ENCODE measurements around the gene UBASH3B.

UBASH3B gene

DNA sequence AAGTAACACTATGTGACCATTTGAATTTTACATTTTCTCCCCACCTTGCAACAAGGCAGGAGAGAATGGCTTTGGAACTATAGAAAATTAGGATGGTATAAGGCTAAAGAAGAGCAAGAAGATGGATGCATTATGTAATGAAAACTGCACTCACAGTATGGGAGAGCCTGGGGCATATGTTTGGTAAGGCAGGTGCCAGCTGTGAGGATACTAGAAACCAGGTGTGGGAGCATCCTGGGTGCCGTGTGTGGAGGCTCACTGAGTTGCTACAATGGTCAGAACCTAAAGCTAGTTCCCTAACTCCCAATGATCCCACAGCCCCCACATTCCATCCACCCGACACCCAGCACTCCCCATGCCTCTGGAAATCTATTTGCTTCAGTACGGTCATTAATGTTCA lies 42.9 kb downstream of the UBASH3B start:
- Histone ChIP-seq H3K27me3 (no peaks in the 10 kb centered on the region), H3K9ac (peak overlapping the region; percentile 73 to 92 (median 86); a peak in 21 of 22 replicates), H4K20me1 (no peaks in the 10 kb centered on the region), H3K4me2 (peak overlapping the region; percentile 75 to 93 (median 85)), H3K4me3 (peak overlapping the region in 8 of 10 experiments; percentile 3 to 48 (median 19); a peak in 8 of 20 replicates), H3K9me3 (replicated peaks in 1 of 11) (peaks cover 0 to 9% (median 0%) of the 10 kb centered on the region in 11 experiments; a peak in 6 of 22 replicates), H3K36me3 (peaks cover 7 to 78% (median 49%) of the 10 kb centered on the region in 11 experiments; a peak in 19 of 22 replicates), H3K27ac (peak overlapping the region; percentile 78 to 99 (median 97)), H3K4me1 (peaks cover 97 to 100% (median 98%) of the 10 kb centered on the region in 10 experiments)
- TF ChIP-seq Cebpa-rat (IDR thresholded peaks at IDR 0.05) = no peak

DNA sequence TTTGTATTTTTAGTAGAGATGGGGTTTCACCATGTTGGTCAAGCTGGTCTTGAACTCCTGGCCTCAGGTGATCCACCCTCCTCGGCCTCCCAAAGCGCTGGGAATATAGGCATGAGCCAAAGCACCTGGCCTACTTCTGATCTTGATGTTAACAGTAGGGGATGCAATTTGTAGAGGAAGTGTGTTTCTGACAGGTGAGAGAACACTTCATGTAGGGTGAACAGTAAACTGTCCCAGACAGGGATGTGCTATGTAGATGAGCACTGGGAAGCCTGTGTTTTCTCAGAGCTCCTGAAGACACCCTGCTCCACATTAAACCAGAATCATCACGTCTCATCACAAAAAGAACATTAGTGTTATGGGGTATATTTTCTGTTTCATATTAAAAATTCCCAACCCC lies 45.1 kb downstream of the UBASH3B start:
- H3K27ac ChIP-seq = peak overlapping the region; percentile 29 to 99 (median 97); a peak in 20 of 22 replicates
- H3K27me3 ChIP-seq = no peaks in the 10 kb centered on the region
- H4K20me1 ChIP-seq = no peaks in the 10 kb centered on the region
- no peak for TF ChIP-seq Cebpa-rat (IDR thresholded peaks at IDR 0.05)
- H3K36me3 ChIP-seq = peaks cover 7 to 79% (median 50%) of the 10 kb centered on the region in 11 experiments; a peak in 20 of 22 replicates
- H3K4me1 ChIP-seq = peaks cover 97 to 99% (median 98%) of the 10 kb centered on the region in 10 experiments
- no peak overlapping the region for H3K4me3 ChIP-seq
- peak overlapping the region; percentile 24 to 93 (median 84) for H3K4me2 ChIP-seq
- peak overlapping the region in 9 of 11 experiments; percentile 9 to 90 (median 83); a peak in 16 of 22 replicates for H3K9ac ChIP-seq
- peaks cover 0 to 5% (median 0%) of the 10 kb centered on the region in 11 experiments; a peak in 2 of 22 replicates for H3K9me3 ChIP-seq (replicated peaks in 1 of 11)

DNA sequence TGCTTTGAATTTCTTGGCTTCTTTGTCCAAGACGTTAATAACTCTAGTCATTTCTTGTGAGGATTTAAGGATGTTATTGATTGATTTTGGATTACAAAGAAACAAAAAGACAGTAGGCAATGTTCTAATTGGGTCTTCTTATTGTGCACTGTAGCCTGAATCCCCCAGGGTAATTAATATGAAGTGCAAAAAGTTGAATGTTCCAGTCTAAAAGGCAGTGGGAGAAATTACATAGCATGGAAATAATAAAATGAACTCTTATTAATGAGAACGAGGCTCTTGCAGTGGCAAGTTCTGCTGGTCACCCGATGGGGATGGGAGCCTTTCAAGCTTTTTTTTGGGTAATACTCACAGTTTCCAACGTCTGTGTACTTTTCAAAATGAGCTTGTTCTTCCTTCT lies 45.6 kb downstream of the UBASH3B start:
- Histone ChIP-seq H3K9ac (peak overlapping the region in 9 of 11 experiments; percentile 9 to 90 (median 83); a peak in 16 of 22 replicates), H3K27me3 (no peaks in the 10 kb centered on the region), H3K36me3 (peaks cover 7 to 81% (median 54%) of the 10 kb centered on the region in 11 experiments; a peak in 20 of 22 replicates), H3K4me2 (peak overlapping the region; percentile 24 to 93 (median 84)), H3K27ac (peak overlapping the region; percentile 29 to 99 (median 97); a peak in 21 of 22 replicates), H3K4me1 (peaks cover 97 to 99% (median 98%) of the 10 kb centered on the region in 10 experiments), H4K20me1 (no peaks in the 10 kb centered on the region), H3K4me3 (no peak overlapping the region), H3K9me3 (replicated peaks in 1 of 11) (peaks cover 0 to 5% (median 0%) of the 10 kb centered on the region in 11 experiments; a peak in 2 of 22 replicates)
- TF ChIP-seq Cebpa-rat (IDR thresholded peaks at IDR 0.05) = no peak

DNA sequence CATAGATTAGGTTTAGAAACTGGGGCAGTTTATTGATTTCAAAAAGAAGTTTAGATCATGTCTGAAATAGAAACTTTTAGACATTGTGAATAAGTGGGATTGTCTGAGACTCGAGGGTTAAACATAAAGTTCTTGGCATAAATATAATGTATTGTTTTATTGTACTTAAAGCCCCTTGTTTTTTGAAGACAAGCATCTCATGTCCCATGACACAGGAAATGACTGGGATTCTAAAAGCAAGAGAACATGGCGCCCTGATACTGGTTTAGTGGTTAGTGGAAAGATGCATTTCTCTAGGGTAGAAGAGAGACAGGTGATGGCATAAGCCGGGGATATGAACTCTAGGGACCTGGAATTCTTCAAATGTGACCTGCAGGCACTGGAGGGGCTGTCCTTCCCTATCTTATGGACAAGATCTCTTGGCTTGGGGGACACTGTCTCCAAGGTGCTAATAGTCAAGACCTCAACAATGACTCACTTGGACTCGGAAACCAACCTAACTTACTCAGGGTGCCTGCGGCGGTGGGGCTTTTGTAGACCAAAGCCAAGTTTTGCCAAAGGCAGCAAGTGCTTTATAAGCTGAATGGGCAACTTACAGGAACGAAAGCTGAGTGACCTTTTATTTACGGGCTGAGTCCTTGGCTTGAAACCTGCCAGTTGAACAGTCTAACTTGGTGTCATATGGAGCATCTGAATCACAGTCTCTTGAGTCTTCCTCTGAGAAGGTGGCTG lies 48.2 kb downstream of the UBASH3B start:
- Histone ChIP-seq H3K9me3 (replicated peaks in 1 of 11) (peaks cover 0 to 5% (median 0%) of the 10 kb centered on the region in 11 experiments; a peak in 2 of 22 replicates), H3K27me3 (no peaks in the 10 kb centered on the region), H3K9ac (peak overlapping the region in 8 of 11 experiments; percentile 43 to 73 (median 56); a peak in 15 of 22 replicates), H3K4me2 (peak overlapping the region; percentile 24 to 93 (median 84)), H4K20me1 (no peaks in the 10 kb centered on the region), H3K4me1 (peaks cover 99 to 100% (median 100%) of the 10 kb centered on the region in 10 experiments), H3K36me3 (peaks cover 7 to 99% (median 73%) of the 10 kb centered on the region in 11 experiments; a peak in 20 of 22 replicates), H3K4me3 (no peak overlapping the region), H3K27ac (peak overlapping the region; percentile 35 to 99 (median 97); a peak in 20 of 22 replicates)
- no peak for TF ChIP-seq Cebpa-rat (IDR thresholded peaks at IDR 0.05)

DNA sequence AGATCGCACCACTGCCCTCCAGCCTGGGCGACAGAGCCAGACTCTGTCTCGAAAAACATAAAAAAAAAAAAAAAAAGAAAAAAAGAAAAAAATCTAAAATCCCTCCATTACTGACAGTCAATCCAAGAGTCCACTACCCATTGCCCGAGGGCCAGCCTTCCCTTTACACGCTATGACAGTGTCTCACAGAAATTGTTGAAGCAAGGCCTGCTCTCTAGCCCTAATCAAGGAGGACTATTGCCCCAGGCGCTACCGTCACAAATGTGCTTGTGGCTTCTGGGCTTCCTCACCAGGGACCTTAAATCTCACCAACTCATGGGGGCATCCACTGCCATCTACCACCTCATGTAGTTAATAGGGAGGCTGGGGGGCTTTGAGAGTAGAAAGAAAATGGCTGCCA lies 49.9 kb downstream of the UBASH3B start:
- H3K36me3 ChIP-seq = peaks cover 7 to 99% (median 65%) of the 10 kb centered on the region in 11 experiments; a peak in 19 of 22 replicates
- H4K20me1 ChIP-seq = no peaks in the 10 kb centered on the region
- H3K4me3 ChIP-seq = no peak overlapping the region
- TF ChIP-seq Cebpa-rat (IDR thresholded peaks at IDR 0.05) = no peak
- H3K27me3 ChIP-seq = no peaks in the 10 kb centered on the region
- H3K9ac ChIP-seq = peak overlapping the region in 10 of 11 experiments; percentile 4 to 73 (median 55); a peak in 17 of 22 replicates
- H3K4me2 ChIP-seq = peak overlapping the region; percentile 62 to 93 (median 85)
- peaks cover 99 to 100% (median 100%) of the 10 kb centered on the region in 10 experiments for H3K4me1 ChIP-seq
- peaks cover 0 to 5% (median 0%) of the 10 kb centered on the region in 11 experiments; a peak in 2 of 22 replicates for H3K9me3 ChIP-seq (replicated peaks in 1 of 11)
- peak overlapping the region; percentile 47 to 99 (median 97); a peak in 21 of 22 replicates for H3K27ac ChIP-seq

DNA sequence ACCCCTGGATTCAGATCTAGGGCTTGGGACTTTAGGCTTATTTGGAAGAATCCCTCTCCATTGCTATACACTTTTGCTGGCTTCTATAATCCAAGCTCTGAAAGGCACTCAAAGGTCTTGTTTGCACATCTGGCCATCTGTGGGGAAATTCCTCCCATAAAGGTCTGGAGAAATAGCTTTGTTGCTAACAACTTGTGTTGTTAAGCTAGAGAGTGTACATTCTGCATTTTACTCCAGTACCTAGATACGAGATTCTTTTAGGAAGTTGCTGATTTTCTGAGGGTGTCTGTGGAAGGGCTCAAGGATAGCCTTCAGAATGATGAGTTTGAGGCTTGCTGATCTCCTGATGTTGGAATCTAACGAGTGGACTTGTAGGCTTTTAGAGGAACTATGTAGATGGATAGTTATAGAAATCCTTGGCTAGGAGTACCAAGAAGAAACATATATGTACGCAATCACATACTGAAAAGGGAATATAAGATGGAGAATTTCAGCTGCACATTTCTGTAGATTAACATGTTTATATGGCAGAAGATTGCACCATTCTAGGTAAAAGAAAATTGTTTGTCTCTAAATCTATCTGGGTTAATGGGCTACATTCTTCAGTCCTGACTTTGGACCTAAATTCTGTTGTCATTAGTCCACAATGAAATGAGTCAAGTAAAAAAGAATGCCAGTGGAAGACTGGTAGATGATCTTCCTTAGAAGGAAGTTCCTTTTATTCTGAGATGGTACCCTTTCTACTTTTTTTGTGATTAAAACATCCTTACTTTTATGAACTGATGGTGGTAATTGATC lies 51.0 kb downstream of the UBASH3B start:
- H3K9me3 ChIP-seq (replicated peaks in 1 of 11) = peaks cover 0 to 5% (median 0%) of the 10 kb centered on the region in 11 experiments; a peak in 2 of 22 replicates
- peaks cover 99 to 100% (median 100%) of the 10 kb centered on the region in 10 experiments for H3K4me1 ChIP-seq
- peak overlapping the region in 7 of 11 experiments; percentile 4 to 73 (median 63); a peak in 11 of 22 replicates for H3K9ac ChIP-seq
- no peaks in the 10 kb centered on the region for H3K27me3 ChIP-seq
- H3K4me2 ChIP-seq = peak overlapping the region; percentile 62 to 93 (median 85)
- no peak overlapping the region for H3K4me3 ChIP-seq
- peak overlapping the region; percentile 47 to 99 (median 97); a peak in 21 of 22 replicates for H3K27ac ChIP-seq
- peaks cover 7 to 99% (median 59%) of the 10 kb centered on the region in 11 experiments; a peak in 19 of 22 replicates for H3K36me3 ChIP-seq
- no peak for TF ChIP-seq Cebpa-rat (IDR thresholded peaks at IDR 0.05)
- H4K20me1 ChIP-seq = no peaks in the 10 kb centered on the region

DNA sequence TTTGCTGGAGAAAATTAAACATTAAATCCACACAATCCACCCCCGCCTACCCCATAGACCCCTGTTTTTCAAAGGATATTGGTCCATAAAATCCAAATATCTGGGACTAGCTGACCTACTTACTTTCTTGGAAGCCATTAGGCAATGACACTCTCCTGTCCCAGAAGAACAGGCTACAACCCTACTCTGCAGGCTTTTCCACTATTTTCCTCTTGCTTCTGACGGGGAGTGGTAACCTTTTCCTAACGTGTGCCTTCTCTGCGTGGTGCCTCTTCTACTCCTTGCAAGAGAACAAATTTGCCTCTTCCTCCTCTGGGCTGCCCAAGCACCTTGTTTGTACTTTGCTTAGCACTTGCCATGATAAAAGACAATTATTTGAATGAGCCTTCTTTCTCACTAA lies 51.6 kb downstream of the UBASH3B start:
- Histone ChIP-seq H3K27ac (peak overlapping the region in 10 of 11 experiments; percentile 65 to 99 (median 98); a peak in 21 of 22 replicates), H3K9me3 (replicated peaks in 1 of 11) (peaks cover 0 to 2% (median 0%) of the 10 kb centered on the region in 11 experiments; a peak in 2 of 22 replicates), H3K4me3 (no peak overlapping the region), H3K4me2 (peak overlapping the region; percentile 62 to 93 (median 85)), H3K9ac (peak overlapping the region in 4 of 11 experiments; percentile 21 to 73 (median 50); a peak in 5 of 22 replicates), H3K36me3 (peaks cover 7 to 99% (median 57%) of the 10 kb centered on the region in 11 experiments; a peak in 19 of 22 replicates), H4K20me1 (no peaks in the 10 kb centered on the region), H3K4me1 (peaks cover 99 to 100% (median 100%) of the 10 kb centered on the region in 10 experiments), H3K27me3 (no peaks in the 10 kb centered on the region)
- no peak for TF ChIP-seq Cebpa-rat (IDR thresholded peaks at IDR 0.05)

DNA sequence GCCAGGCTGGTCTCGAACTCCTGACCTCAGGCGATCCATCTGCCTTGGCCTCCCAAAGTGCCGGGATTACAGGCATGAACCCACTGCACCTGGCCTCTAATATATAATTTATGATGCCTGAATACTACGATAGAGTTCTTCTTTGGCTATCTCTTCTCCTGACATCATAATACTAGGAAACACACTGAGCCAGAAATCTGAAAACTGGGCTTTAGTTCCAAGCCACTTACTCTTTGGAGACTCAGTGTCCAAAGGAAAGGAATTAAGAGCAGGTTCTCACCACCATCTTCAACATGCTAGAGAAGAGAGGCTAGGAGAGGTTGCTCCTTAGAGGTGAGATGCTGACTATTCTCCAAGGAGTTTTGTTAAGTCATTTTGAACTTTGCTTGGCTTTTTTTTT lies 52.4 kb downstream of the UBASH3B start:
- TF ChIP-seq Cebpa-rat (IDR thresholded peaks at IDR 0.05) = no peak

More for the DNA sequence above, 52.4 kb downstream of the UBASH3B start:
- Histone ChIP-seq H3K4me1 (peaks cover 98 to 100% (median 100%) of the 10 kb centered on the region in 10 experiments), H3K9me3 (replicated peaks in 1 of 11) (no peaks in the 10 kb centered on the region), H3K27ac (peak overlapping the region in 10 of 11 experiments; percentile 96 to 99 (median 98); a peak in 20 of 22 replicates), H4K20me1 (no peaks in the 10 kb centered on the region), H3K27me3 (no peaks in the 10 kb centered on the region), H3K4me2 (peak overlapping the region; percentile 36 to 93 (median 85); a peak in 21 of 22 replicates), H3K9ac (peak overlapping the region in 4 of 11 experiments; percentile 26 to 73 (median 30); a peak in 7 of 22 replicates), H3K4me3 (no peak overlapping the region), H3K36me3 (peaks cover under 1 to 99% (median 55%) of the 10 kb centered on the region in 11 experiments; a peak in 17 of 22 replicates)

All from BLaER1 treated with 17β-estradiol and CSF1 and Interleukin-3, amounts not matched to agents 10 nM and 100 nM (cell line).